Fibroblast of lung (primary cell): Measurements from ENCODE around the gene ARHGEF4. TPM values are rescaled to one million over a fixed set of nuclear protein-coding genes. Genes with fewer than 3 reads are reported as not detected.
A peak's percentile ranks its signal among the peaks of the same experiment; 100 is the strongest.

ENCODE experiments used
- DNase-seq, 2 donors: peaks; one replicate each; pipeline versions ENCODE4 v3.0.0 to v3.0.0-alpha.2; 2010; ENCODE audit warnings: low read depth in 2 of 2
- H2AFZ ChIP-seq: 2 replicates; pipeline ENCODE4 v1.5.1; 2012; ENCODE audit warnings: low read length, control low read depth, inconsistent platforms
- H3K27ac ChIP-seq: 2 replicates; pipeline ENCODE4 v1.5.1; 2011; ENCODE audit warnings: low read length, control low read depth; ENCODE audit not compliant: insufficient read depth
- H3K27me3 ChIP-seq: 2 replicates; pipeline ENCODE4 v1.5.1; 2011; ENCODE audit warnings: mild to moderate bottlenecking, low read length; ENCODE audit not compliant: control insufficient read depth, insufficient read depth
- H3K36me3 ChIP-seq: 2 replicates; pipeline ENCODE4 v1.5.1; 2011; ENCODE audit warnings: low read length; ENCODE audit not compliant: control insufficient read depth, insufficient read depth
- H3K4me1 ChIP-seq: 2 replicates; pipeline ENCODE4 v1.5.1; 2011; ENCODE audit warnings: low read length; ENCODE audit not compliant: control insufficient read depth, insufficient read depth; ENCODE audit errors: extremely low read depth
- H3K4me2 ChIP-seq: 2 replicates; pipeline ENCODE4 v1.5.1; 2011; ENCODE audit warnings: low read length, control low read depth; ENCODE audit not compliant: insufficient read depth; ENCODE audit errors: extremely low read depth
- H3K4me3 ChIP-seq, 4 experiments: fragments of 200-600 bp in 1 of 4; sonication (generic) in 1 of 4; replicated peaks in 1 of 4; 2 replicates each; pipeline ENCODE4 v1.5.1; 2011 to 2016; ENCODE audit warnings: low read length in 4 of 4, low read depth in 3 of 4, mild to moderate bottlenecking in 3 of 4, control low read depth in 2 of 4, inconsistent platforms in 1 of 4, mixed read lengths in 1 of 4; ENCODE audit not compliant: insufficient read depth in 1 of 4; ENCODE audit errors: control extremely low read depth in 1 of 4
- H3K79me2 ChIP-seq: 2 replicates; pipeline ENCODE4 v1.5.1; 2012; ENCODE audit warnings: mild to moderate bottlenecking, low read length, inconsistent platforms; ENCODE audit not compliant: control insufficient read depth, insufficient read depth
- H3K9ac ChIP-seq: 2 replicates; pipeline ENCODE4 v1.5.1; 2011; ENCODE audit warnings: mild to moderate bottlenecking, low read length, control low read depth; ENCODE audit not compliant: insufficient read depth
- H3K9me3 ChIP-seq: 2 replicates; pipeline ENCODE4 v1.5.1; 2012; ENCODE audit warnings: low read depth, low read length; ENCODE audit not compliant: control insufficient read depth, insufficient read depth
- H4K20me1 ChIP-seq: 2 replicates; pipeline ENCODE4 v1.5.1; 2011; ENCODE audit warnings: low read length; ENCODE audit not compliant: control insufficient read depth, insufficient read depth; ENCODE audit errors: extremely low read depth
- EZH2 ChIP-seq: IDR thresholded peaks from 2 replicates; pipeline ENCODE4 v1.5.1; 2012; ENCODE audit warnings: low read length, control low read depth, mild to moderate bottlenecking; ENCODE audit errors: missing control alignments
- polyA plus RNA-seq, 2 donors: library from polyadenylated mRNA; depleted of rRNA in 1 of 2; stranded (reverse) in 1 of 2; unstranded in 1 of 2; fragments of >200 nt; gene quantifications; 2 replicates each; pipeline ENCODE4 v1.2.1, GENCODE V29; 2011 to 2012; ENCODE audit warnings: missing spikeins in 1 of 2
- total RNA-seq: library from RNA; depleted of rRNA; stranded (reverse); fragments of >200 nt; gene quantifications from 2 replicates; pipeline ENCODE4 v1.2.1, GENCODE V29; 2014
- TF ChIP-seq, protein P1 (sequence below), 2 donors: IDR thresholded peaks in 1 of 2; conservative IDR thresholded peaks in 1 of 2; 1 replicate in 1 of 2; 2 replicates in 1 of 2; pipeline ENCODE4 v1.5.1; 2011 to 2012; ENCODE audit warnings: low read length in 2 of 2, control low read depth in 1 of 2, inconsistent platforms in 1 of 2, low read depth in 1 of 2, mild to moderate bottlenecking in 1 of 2

Gene ARHGEF4
- total and polyA plus RNA-seq, 2 donors (not counting 1 experiment from before 2014, with no cell fraction given) = 0.05 to 0.83 TPM

DNA sequence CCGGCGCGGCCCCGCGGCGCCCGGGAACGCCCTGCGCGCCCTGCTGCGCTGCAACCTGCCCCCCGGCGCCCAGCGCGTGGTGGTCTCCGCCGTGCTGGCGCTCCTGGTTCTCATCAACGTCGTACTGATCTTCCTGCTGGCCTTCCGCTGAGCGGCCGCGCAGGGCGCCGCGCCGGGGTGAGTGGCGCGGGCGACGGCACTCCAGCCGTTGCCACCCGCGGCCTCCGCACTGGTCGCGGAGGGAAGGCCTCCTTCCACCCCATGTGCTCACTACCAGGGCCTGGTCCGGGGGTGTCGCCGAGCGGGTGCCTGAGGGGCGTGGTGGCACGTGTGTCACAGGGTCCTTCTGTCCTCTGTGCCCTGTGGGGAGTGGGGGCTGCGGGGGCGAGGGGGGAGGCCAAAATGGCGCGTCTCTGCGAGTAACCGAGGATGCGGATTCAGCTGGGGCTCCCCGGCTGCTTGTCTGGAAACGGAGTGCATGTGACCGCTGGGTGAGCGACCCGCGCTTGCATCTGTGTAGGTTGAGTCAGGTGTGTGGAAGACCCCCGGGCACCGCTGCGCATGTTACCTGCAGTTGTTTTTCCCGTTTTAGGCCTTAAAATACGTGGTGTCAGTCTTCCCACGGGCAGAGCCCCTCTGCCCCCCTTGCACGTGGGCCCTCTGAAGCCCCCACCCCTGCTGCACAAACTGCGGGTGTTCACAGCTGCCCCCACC lies 198.6 kb downstream of the ARHGEF4 start:
- H2AFZ ChIP-seq = no peak overlapping the region
- H3K27ac ChIP-seq = no peak overlapping the region
- no peak overlapping the region for H3K9ac ChIP-seq

DNA sequence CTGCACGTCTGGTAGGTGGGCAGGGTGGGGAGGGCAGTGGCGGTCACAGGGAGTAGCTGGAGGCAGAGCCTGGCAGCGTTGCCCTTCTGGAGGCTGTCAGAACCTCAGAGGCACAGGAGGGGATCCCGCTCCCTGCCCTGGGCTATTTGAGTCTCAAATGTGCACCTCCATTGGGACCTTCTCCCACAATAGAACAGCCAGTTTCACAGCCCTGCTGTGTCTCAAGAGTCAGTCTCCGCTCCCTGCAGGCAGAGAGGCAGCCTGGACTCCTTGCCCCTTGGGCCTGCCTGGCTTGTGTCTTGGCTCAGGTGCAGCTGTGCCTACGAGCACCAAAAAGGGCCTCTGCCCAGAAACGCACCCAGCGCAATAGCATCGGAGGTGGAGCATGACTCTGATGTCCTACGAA lies 199.1 kb downstream of the ARHGEF4 start:
- no peaks in the 10 kb centered on the region for H3K9me3 ChIP-seq
- DNase-seq = no peak
- H3K4me3 ChIP-seq = no peak overlapping the region
- no peak overlapping the region for H3K9ac ChIP-seq
- H3K36me3 ChIP-seq = no peaks in the 10 kb centered on the region
- TF ChIP-seq, protein P1, sequence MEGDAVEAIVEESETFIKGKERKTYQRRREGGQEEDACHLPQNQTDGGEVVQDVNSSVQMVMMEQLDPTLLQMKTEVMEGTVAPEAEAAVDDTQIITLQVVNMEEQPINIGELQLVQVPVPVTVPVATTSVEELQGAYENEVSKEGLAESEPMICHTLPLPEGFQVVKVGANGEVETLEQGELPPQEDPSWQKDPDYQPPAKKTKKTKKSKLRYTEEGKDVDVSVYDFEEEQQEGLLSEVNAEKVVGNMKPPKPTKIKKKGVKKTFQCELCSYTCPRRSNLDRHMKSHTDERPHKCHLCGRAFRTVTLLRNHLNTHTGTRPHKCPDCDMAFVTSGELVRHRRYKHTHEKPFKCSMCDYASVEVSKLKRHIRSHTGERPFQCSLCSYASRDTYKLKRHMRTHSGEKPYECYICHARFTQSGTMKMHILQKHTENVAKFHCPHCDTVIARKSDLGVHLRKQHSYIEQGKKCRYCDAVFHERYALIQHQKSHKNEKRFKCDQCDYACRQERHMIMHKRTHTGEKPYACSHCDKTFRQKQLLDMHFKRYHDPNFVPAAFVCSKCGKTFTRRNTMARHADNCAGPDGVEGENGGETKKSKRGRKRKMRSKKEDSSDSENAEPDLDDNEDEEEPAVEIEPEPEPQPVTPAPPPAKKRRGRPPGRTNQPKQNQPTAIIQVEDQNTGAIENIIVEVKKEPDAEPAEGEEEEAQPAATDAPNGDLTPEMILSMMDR (conservative IDR thresholded peaks at IDR 0.05 in 1 of 2, IDR thresholded peaks at IDR 0.05 in 1 of 2; ENCODE audit: low read depth in 1 of 2, low read length in 2 of 2) = no peak
- no peak for TF ChIP-seq EZH2
- H2AFZ ChIP-seq = no peak overlapping the region
- no peak overlapping the region for H3K27ac ChIP-seq
- no peaks in the 10 kb centered on the region for H3K4me1 ChIP-seq
- no peaks in the 10 kb centered on the region for H4K20me1 ChIP-seq
- H3K4me2 ChIP-seq = no peak overlapping the region
- H3K79me2 ChIP-seq = no peaks in the 10 kb centered on the region
- peaks cover 12% of the 10 kb centered on the region for H3K27me3 ChIP-seq

More for the DNA sequence above, 198.6 kb downstream of the ARHGEF4 start:
- peak; percentile 49 for TF ChIP-seq EZH2
- TF ChIP-seq, protein P1 (conservative IDR thresholded peaks at IDR 0.05 in 1 of 2, IDR thresholded peaks at IDR 0.05 in 1 of 2; ENCODE audit: low read depth in 1 of 2, low read length in 2 of 2) = no peak
- no peak for DNase-seq
- H4K20me1 ChIP-seq = no peaks in the 10 kb centered on the region
- H3K36me3 ChIP-seq = no peaks in the 10 kb centered on the region
- no peaks in the 10 kb centered on the region for H3K4me1 ChIP-seq
- no peaks in the 10 kb centered on the region for H3K9me3 ChIP-seq
- no peaks in the 10 kb centered on the region for H3K79me2 ChIP-seq
- peaks cover 12% of the 10 kb centered on the region for H3K27me3 ChIP-seq
- no peak overlapping the region for H3K4me3 ChIP-seq
- H3K4me2 ChIP-seq = peak overlapping the region; percentile 5

DNA sequence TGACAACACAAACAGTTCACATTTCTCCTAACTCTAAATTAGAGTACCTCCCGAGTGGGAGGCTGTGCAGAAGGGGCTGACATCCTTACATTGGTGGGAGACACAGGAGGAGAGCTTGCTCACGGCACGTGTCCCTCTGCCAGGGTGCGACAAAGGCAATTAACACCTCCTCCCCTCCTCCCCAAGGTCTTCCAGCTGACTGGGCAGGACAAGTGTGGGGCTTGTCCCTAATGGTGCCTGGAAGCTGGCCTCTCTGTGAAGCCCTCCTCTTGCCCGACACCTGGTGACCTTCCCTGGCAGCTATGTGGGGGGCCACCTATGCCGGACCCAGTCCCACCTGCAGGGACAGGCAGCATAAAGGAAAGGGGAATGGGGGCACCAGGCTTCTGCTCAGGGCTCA lies 199.6 kb downstream of the ARHGEF4 start:
- Histone ChIP-seq H3K4me3 (no peak overlapping the region), H3K27ac (no peak overlapping the region), H3K27me3 (peaks cover 12% of the 10 kb centered on the region), H3K79me2 (no peaks in the 10 kb centered on the region), H3K4me1 (no peaks in the 10 kb centered on the region), H2AFZ (no peak overlapping the region), H4K20me1 (no peaks in the 10 kb centered on the region), H3K4me2 (no peak overlapping the region), H3K9me3 (no peaks in the 10 kb centered on the region), H3K9ac (no peak overlapping the region), H3K36me3 (no peaks in the 10 kb centered on the region)
- DNase-seq = no peak
- no peak for TF ChIP-seq EZH2
- TF ChIP-seq, protein P1 (conservative IDR thresholded peaks at IDR 0.05 in 1 of 2, IDR thresholded peaks at IDR 0.05 in 1 of 2; ENCODE audit: low read depth in 1 of 2, low read length in 2 of 2) = no peak
